Hematopoietic multipotent progenitor cell treated with erythropoietin and hydrocortisone succinate and interleukin-3 and kit ligand, for 4 days (in vitro differentiated cells): ENCODE measurements around the gene CDK19.
A peak's percentile ranks its signal among the peaks of the same experiment; 100 is the strongest.

ENCODE experiments used
- DNase-seq: peaks from one replicate; pipeline ENCODE4 v3.0.0-alpha.2; 2015

Gene CDK19

GRCh38 chr6:110693994-110694393 lies 121.3 kb downstream of the CDK19 start:
- DNase-seq = no peak

- DNase-seq = no peak
These were observed 122.0 kb downstream of the CDK19 start for GRCh38 chr6:110693296-110693695.

GRCh38 chr6:110690916-110691315 lies 124.4 kb downstream of the CDK19 start:
- DNase-seq = no peak

GRCh38 chr6:110690106-110690654 lies 125.1 kb downstream of the CDK19 start:
- no peak for DNase-seq

GRCh38 chr6:110689275-110689935 lies 125.9 kb downstream of the CDK19 start:
- no peak for DNase-seq

GRCh38 chr6:110688661-110689268 lies 126.5 kb downstream of the CDK19 start:
- DNase-seq = peak; percentile 69

- DNase-seq = no peak
These were observed 127.9 kb downstream of the CDK19 start for GRCh38 chr6:110687326-110687725.

- DNase-seq = no peak
These were observed 132.0 kb downstream of the CDK19 start for GRCh38 chr6:110683241-110683640.

- DNase-seq = peak; percentile 96
These were observed 132.8 kb downstream of the CDK19 start for GRCh38 chr6:110682460-110682853.

- DNase-seq = peak; percentile 35
These were observed 133.5 kb downstream of the CDK19 start for GRCh38 chr6:110681543-110682459.

GRCh38 chr6:110676396-110676795 lies 138.9 kb downstream of the CDK19 start:
- DNase-seq = peak; percentile 52

- no peak for DNase-seq
These were observed 141.2 kb downstream of the CDK19 start for GRCh38 chr6:110674096-110674495.

- no peak for DNase-seq
These were observed 143.1 kb downstream of the CDK19 start for GRCh38 chr6:110672122-110672521.

GRCh38 chr6:110671447-110671846 lies 143.8 kb downstream of the CDK19 start:
- no peak for DNase-seq

GRCh38 chr6:110665600-110665999 lies 149.7 kb downstream of the CDK19 start:
- DNase-seq = no peak

- peak; percentile 78 for DNase-seq
These were observed 150.3 kb downstream of the CDK19 start for GRCh38 chr6:110664933-110665332.

- DNase-seq = peak; percentile 44
These were observed 152.6 kb downstream of the CDK19 start for GRCh38 chr6:110662490-110663211.

GRCh38 chr6:110661414-110661813 lies 153.9 kb downstream of the CDK19 start:
- no peak for DNase-seq

- no peak for DNase-seq
These were observed 155.1 kb downstream of the CDK19 start for GRCh38 chr6:110660066-110660655.

- DNase-seq = no peak
These were observed 156.5 kb downstream of the CDK19 start for GRCh38 chr6:110658631-110659211.

GRCh38 chr6:110656492-110656891 lies 158.8 kb downstream of the CDK19 start:
- DNase-seq = peak; percentile 70

- DNase-seq = no peak
These were observed 159.4 kb downstream of the CDK19 start for GRCh38 chr6:110655821-110656220.
